WTC11 (cell line): ENCODE measurements around the gene CDH19. TPM values are rescaled to one million over a fixed set of nuclear protein-coding genes. Genes with fewer than 3 reads are reported as not detected.

Source experiments
- ATAC-seq: fragments of 200-7000 bp; cut with Tn5 transposase; 2 replicates; pipeline ENCODE4 v1.10.0; 2021; ENCODE audit warnings: mild to moderate bottlenecking, moderate library complexity
- Bru-seq: library from RNA; stranded (reverse); fragments of 400-500 nt; gene quantifications from one replicate; lab custom pipeline; 2021; lab: Mats Ljungman, UMichigan
- CTCF ChIA-PET: fragments of 300-600 bp; sonication (Branson Sonifier 250); formaldehyde crosslinking; loops from one replicate; lab custom pipeline; 2021; ENCODE audit warnings: antibody characterized with exemption; lab: Charles Lee
- POLR2A ChIA-PET: fragments of 350-600 bp; sonication (Branson Sonifier 250); formaldehyde crosslinking; loops from one replicate; lab custom pipeline; 2021; ENCODE audit warnings: antibody characterized with exemption; lab: Charles Lee
- DNase-seq: peaks from one replicate; pipeline ENCODE4 v3.0.0; 2021; ENCODE audit warnings: low spot score
- H3K27ac Mint-ChIP-seq: 2 replicates; pipeline ENCODE4 v1.8.0; 2021; ENCODE audit warnings: mixed read lengths
- H3K27me3 Mint-ChIP-seq: 2 replicates; pipeline ENCODE4 v1.8.0; 2021; ENCODE audit warnings: low read depth, mild to moderate bottlenecking, moderate library complexity, mixed read lengths
- H3K36me3 Mint-ChIP-seq: 2 replicates; pipeline ENCODE4 v1.8.0; 2021; ENCODE audit warnings: mixed read lengths
- H3K4me1 Mint-ChIP-seq: 2 replicates; pipeline ENCODE4 v1.8.0; 2022; ENCODE audit warnings: mixed read lengths
- H3K4me3 Mint-ChIP-seq: 2 replicates; pipeline ENCODE4 v1.8.0; 2021; ENCODE audit warnings: mild to moderate bottlenecking, moderate library complexity, mixed read lengths
- H3K9me3 Mint-ChIP-seq: 2 replicates; pipeline ENCODE4 v1.8.0; 2021; ENCODE audit warnings: mixed read lengths
- ATF6 ChIP-seq: sonication (generic); formaldehyde crosslinking; IDR thresholded peaks from 2 replicates; pipeline ENCODE4 v1.8.1; 2023; ENCODE audit warnings: mild to moderate bottlenecking, missing genetic modification reagents
- CDX4 ChIP-seq: fragments of 250-450 bp; sonication (Bioruptor Pico); IDR thresholded peaks from 2 replicates; pipeline ENCODE4 v1.9.0; 2021; ENCODE audit warnings: moderate library complexity, mild to moderate bottlenecking, inconsistent platforms, borderline replicate concordance
- ELF4 ChIP-seq: sonication (generic); formaldehyde crosslinking; IDR thresholded peaks from 2 replicates; pipeline ENCODE4 v1.8.1; 2022; ENCODE audit warnings: low read depth, mild to moderate bottlenecking, moderate library complexity, missing genetic modification reagents
- FOXJ3 ChIP-seq: sonication (generic); formaldehyde crosslinking; IDR thresholded peaks from 2 replicates; pipeline ENCODE4 v1.9.0; 2021; ENCODE audit warnings: missing genetic modification reagents, mild to moderate bottlenecking, borderline replicate concordance
- HMGA2 ChIP-seq: fragments of 250-450 bp; sonication (Bioruptor Pico); IDR thresholded peaks from 2 replicates; pipeline ENCODE4 v1.4.0; 2021; ENCODE audit warnings: mild to moderate bottlenecking, moderate library complexity
- HMGXB4 ChIP-seq: sonication (generic); formaldehyde crosslinking; IDR thresholded peaks from 2 replicates; pipeline ENCODE4 v1.8.1; 2023; ENCODE audit warnings: mild to moderate bottlenecking, moderate library complexity, missing genetic modification reagents
- JAZF1 ChIP-seq: fragments of 250-450 bp; sonication (Bioruptor Pico); IDR thresholded peaks from 2 replicates; pipeline ENCODE4 v1.9.0; 2021; ENCODE audit warnings: moderate library complexity, mild to moderate bottlenecking, inconsistent platforms
- MAX ChIP-seq: sonication (generic); formaldehyde crosslinking; IDR thresholded peaks from 2 replicates; pipeline ENCODE4 v1.8.0; 2022; ENCODE audit warnings: mild to moderate bottlenecking, missing genetic modification reagents
- MYBL2 ChIP-seq: sonication (generic); formaldehyde crosslinking; IDR thresholded peaks from 2 replicates; pipeline ENCODE4 v1.8.1; 2023; ENCODE audit warnings: mild to moderate bottlenecking, moderate library complexity, missing genetic modification reagents
- NFYB ChIP-seq: sonication (generic); formaldehyde crosslinking; conservative IDR thresholded peaks from 2 replicates; pipeline ENCODE4 v1.8.0; 2022; ENCODE audit warnings: low read depth, missing genetic modification reagents
- PRDM15 ChIP-seq: sonication (generic); formaldehyde crosslinking; IDR thresholded peaks from 2 replicates; pipeline ENCODE4 v1.8.0; 2022; ENCODE audit warnings: missing genetic modification reagents
- PREB ChIP-seq: sonication (generic); formaldehyde crosslinking; IDR thresholded peaks from 2 replicates; pipeline ENCODE4 v1.8.1; 2022; ENCODE audit warnings: mild to moderate bottlenecking, missing genetic modification reagents, moderate library complexity, borderline replicate concordance
- SMAD3 ChIP-seq: sonication (generic); formaldehyde crosslinking; IDR thresholded peaks from 2 replicates; pipeline ENCODE4 v1.8.0; 2022; ENCODE audit warnings: missing genetic modification reagents, mild to moderate bottlenecking, borderline replicate concordance
- SMAD4 ChIP-seq: sonication (generic); formaldehyde crosslinking; IDR thresholded peaks from 2 replicates; pipeline ENCODE4 v1.8.0; 2022; ENCODE audit warnings: mild to moderate bottlenecking, missing genetic modification reagents
- TCF7 ChIP-seq: sonication (generic); formaldehyde crosslinking; IDR thresholded peaks from 2 replicates; pipeline ENCODE4 v1.8.0; 2022; ENCODE audit warnings: mild to moderate bottlenecking, low read depth, missing genetic modification reagents, moderate library complexity
- TP53 ChIP-seq: sonication (generic); formaldehyde crosslinking; IDR thresholded peaks from 2 replicates; pipeline ENCODE4 v1.8.1; 2023; ENCODE audit warnings: mild to moderate bottlenecking, missing genetic modification reagents
- ZNF121 ChIP-seq: sonication (generic); formaldehyde crosslinking; IDR thresholded peaks from 2 replicates; pipeline ENCODE4 v1.8.0; 2023; ENCODE audit warnings: missing genetic modification reagents
- ZNF263 ChIP-seq: sonication (generic); formaldehyde crosslinking; IDR thresholded peaks from 2 replicates; pipeline ENCODE4 v1.8.1; 2022; ENCODE audit warnings: low read depth, mild to moderate bottlenecking, moderate library complexity, missing genetic modification reagents
- ZNF425 ChIP-seq: fragments of 250-450 bp; sonication (Bioruptor Pico); conservative IDR thresholded peaks from 2 replicates; pipeline ENCODE4 v1.9.0; 2021; ENCODE audit warnings: mild to moderate bottlenecking
- ZSCAN18 ChIP-seq: fragments of 250-450 bp; sonication (Bioruptor Pico); IDR thresholded peaks from 2 replicates; pipeline ENCODE4 v2.1.2; 2022; ENCODE audit warnings: mild to moderate bottlenecking, moderate library complexity
- long read RNA-seq, 3 experiments: library from RNA in 1 of 3; library from capped mRNA in 1 of 3; library from polyadenylated mRNA in 1 of 3; unstranded in 2 of 3; stranded (forward) in 1 of 3; transcript quantifications; one replicate each; pipeline ENCODE4 v2.0.0, GENCODE V29; 2021
- total RNA-seq: library from RNA; stranded (reverse); gene quantifications from 3 replicates; pipeline ENCODE4 v1.2.3, GENCODE V29; 2021

CDH19 gene
- total RNA-seq (0.07 to 0.14 TPM in 2 of 3 replicates, not detected in the other), Bru-seq, nascent RNA (percentile 15 among the genes with signal in this experiment)
- long read RNA-seq, experiment 1: 0 reads
- long read RNA-seq, experiment 2: 0 reads
- long read RNA-seq, experiment 3: 0 reads

- no peak for DNase-seq
- Mint-ChIP-seq H3K9me3 (no peaks in the 10 kb centered on the region), H3K27ac (no peak within 1 kb of the TSS), H3K4me3 (no peak within 1 kb of the TSS), H3K27me3 (no peaks in the 10 kb centered on the region), H3K4me1 (no peaks in the 10 kb centered on the region), H3K36me3 (no peaks in the 10 kb centered on the region)
- ATAC-seq: no peak
- ChIA-PET CTCF (no interaction called here), POLR2A (no interaction called here)
- TF ChIP-seq ZNF121: no peak
Measured at GRCh38 chr18:66603941-66604627, at the start of gene CDH19. TSS of gene CDH19 (minus strand) at chr18:66604090. CDS start at chr18:66572204, 31,886 bp downstream.

GRCh38 chr18:66647671-66648070, 43.8 kb upstream of the CDH19 start:
- ATAC-seq (no peak), DNase-seq (no peak)
- no peak overlapping the region for H3K4me3 Mint-ChIP-seq
- no peaks in the 10 kb centered on the region for H3K9me3 Mint-ChIP-seq
- H3K4me1 Mint-ChIP-seq: peaks cover 43% of the 10 kb centered on the region
- H3K36me3 Mint-ChIP-seq: no peaks in the 10 kb centered on the region
- POLR2A ChIA-PET: no interaction called here
- H3K27me3 Mint-ChIP-seq: no peaks in the 10 kb centered on the region
- H3K27ac Mint-ChIP-seq: no peak overlapping the region
- CTCF ChIA-PET: no interaction called here
- TF ChIP-seq ZNF425 (CRISPR knock-in tag) (no peak), HMGA2 (no peak), JAZF1 (CRISPR knock-in tag) (no peak), CDX4 (CRISPR knock-in tag) (no peak), TCF7 (CRISPR knock-in tag) (no peak), MYBL2 (CRISPR knock-in tag) (no peak), SMAD3 (CRISPR knock-in tag) (no peak), TP53 (CRISPR knock-in tag) (no peak), MAX (CRISPR knock-in tag) (no peak), ATF6 (CRISPR knock-in tag) (no peak), HMGXB4 (CRISPR knock-in tag) (no peak), FOXJ3 (no peak), ZSCAN18 (CRISPR knock-in tag) (no peak), NFYB (CRISPR knock-in tag) (no peak), ZNF263 (CRISPR knock-in tag) (no peak), PREB (CRISPR knock-in tag) (no peak), SMAD4 (CRISPR knock-in tag) (no peak), PRDM15 (no peak), ELF4 (CRISPR knock-in tag) (no peak)
